Panc1 (cell line): ENCODE measurements around the gene ITGBL1. TPM values are rescaled to one million over a fixed set of nuclear protein-coding genes. Genes with fewer than 3 reads are reported as not detected.

Experiments
- ATAC-seq: fragments of 200-7000 bp; cut with Tn5 transposase; 2 replicates; pipeline ENCODE4 v1.9.1; 2020; ENCODE audit warnings: mild to moderate bottlenecking, moderate library complexity
- BruUV-seq: library from RNA; stranded (reverse); fragments of 400-500 nt; replicated peaks from 2 replicates; lab custom pipeline; 2021; lab: Mats Ljungman, UMichigan
- CTCF ChIA-PET: fragments of 300-600 bp; sonication (Branson Sonifier 250); formaldehyde crosslinking; loops from one replicate; lab custom pipeline; 2022; ENCODE audit warnings: antibody characterized with exemption; lab: Charles Lee
- POLR2A ChIA-PET: fragments of 300-600 bp; sonication (Branson Sonifier 250); formaldehyde crosslinking; loops from one replicate; lab custom pipeline; 2022; ENCODE audit warnings: antibody characterized with exemption; lab: Charles Lee
- DNase-seq: peaks from one replicate; pipeline ENCODE4 v3.0.0-alpha.2; 2010; ENCODE audit warnings: low read depth, low spot score
- H3K27ac ChIP-seq: 2 replicates; pipeline ENCODE4 v1.5.1; 2011; ENCODE audit warnings: mild to moderate bottlenecking, low read length, inconsistent platforms
- H3K27me3 ChIP-seq: fragments of 200-500 bp; sonication (Bioruptor generic); 2 replicates; pipeline ENCODE4 v1.6.0; 2014; ENCODE audit warnings: low read length, inconsistent platforms; ENCODE audit not compliant: control insufficient read depth, insufficient read depth
- H3K36me3 ChIP-seq: fragments of 200-500 bp; sonication (Bioruptor generic); 2 replicates; pipeline ENCODE4 v1.5.1; 2014; ENCODE audit warnings: inconsistent platforms, mild to moderate bottlenecking, low read length, moderate library complexity; ENCODE audit not compliant: control insufficient read depth, insufficient read depth
- H3K4me1 ChIP-seq: 2 replicates; pipeline ENCODE4 v1.5.1; 2011; ENCODE audit warnings: inconsistent platforms, mild to moderate bottlenecking, low read length, moderate library complexity; ENCODE audit not compliant: control insufficient read depth, insufficient read depth
- H3K4me3 ChIP-seq, 2 experiments: 2 replicates each; pipeline ENCODE4 v1.5.1; 2011 to 2012; ENCODE audit warnings: low read depth in 2 of 2, low read length in 2 of 2, mild to moderate bottlenecking in 2 of 2, inconsistent platforms in 1 of 2, moderate library complexity in 1 of 2
- H3K9me3 ChIP-seq: fragments of 200-500 bp; sonication (Bioruptor generic); 2 replicates; pipeline ENCODE4 v1.5.1; 2014; ENCODE audit warnings: low read depth, mild to moderate bottlenecking, inconsistent platforms, low read length, moderate library complexity; ENCODE audit not compliant: control insufficient read depth, insufficient read depth
- POLR2AphosphoS5 ChIP-seq: IDR thresholded peaks from 2 replicates; pipeline ENCODE4 v1.6.1; 2012; ENCODE audit warnings: mild to moderate bottlenecking, low read depth, low read length, moderate library complexity
- SIN3A ChIP-seq: IDR thresholded peaks from 2 replicates; pipeline ENCODE4 v1.6.1; 2012; ENCODE audit warnings: low read depth, mild to moderate bottlenecking, low read length, moderate library complexity, borderline replicate concordance; ENCODE audit not compliant: insufficient read depth
- TCF7L2 ChIP-seq: IDR thresholded peaks from 2 replicates; pipeline ENCODE4 v1.6.1; 2011; ENCODE audit warnings: mild to moderate bottlenecking, low read depth, low read length, inconsistent platforms
- in situ Hi-C: cut with HindIII; loops from 2 replicates; pipeline ENCODE4 v1.10.0; 2016; ENCODE audit warnings: low sequenced_read_pairs, low pct_unique_long_range_greater_than_20kb
- intact Hi-C: fragments of 100-400 bp; cut with micrococcal nuclease; formaldehyde crosslinking; loops from one replicate; pipeline ENCODE4 v1.10.0; 2022; ENCODE audit not compliant: unreplicated experiment
- total RNA-seq: library from RNA; stranded (reverse); gene quantifications from one replicate; pipeline ENCODE4 v1.2.1, GENCODE V29; 2021; ENCODE audit not compliant: unreplicated experiment
- TF ChIP-seq, protein P1 (sequence below): fragments of 450-650 bp; IDR thresholded peaks from 2 replicates; pipeline ENCODE4 v1.5.1; 2017; ENCODE audit warnings: mild to moderate bottlenecking
- TF ChIP-seq, protein P2 (sequence below), 2 experiments: IDR thresholded peaks; 2 replicates each; pipeline ENCODE4 v1.6.1; 2011 to 2012; ENCODE audit warnings: low read depth in 2 of 2, control low read depth in 1 of 2, low read length in 1 of 2, mild to moderate bottlenecking in 1 of 2, moderate library complexity in 1 of 2; ENCODE audit not compliant: insufficient read depth in 1 of 2

Gene ITGBL1
- total RNA-seq, 1 experiment from 2014 or later, result 14.3 TPM

DNA sequence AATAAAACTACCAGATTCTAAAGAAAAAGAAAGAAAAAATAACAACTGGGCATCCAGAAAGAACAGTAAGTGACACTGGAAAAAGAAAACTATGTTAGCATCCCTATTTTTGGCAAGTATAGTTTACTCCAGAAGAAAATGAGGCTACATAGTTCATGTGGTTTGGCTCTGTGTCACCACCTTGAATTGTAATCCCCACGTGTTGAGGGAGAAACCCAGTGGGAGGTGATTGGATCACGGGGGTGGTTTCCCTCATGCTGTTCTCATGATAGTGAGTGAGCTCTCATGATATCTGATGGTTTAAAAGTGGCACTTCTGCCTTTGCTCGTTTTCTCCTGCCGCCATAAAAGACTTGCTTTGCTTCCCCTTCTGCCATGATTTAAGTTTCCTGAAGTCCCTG, 76.9 kb downstream of the ITGBL1 start:
- Histone ChIP-seq H3K9me3 (no peaks in the 10 kb centered on the region), H3K4me3 (peak overlapping the region; percentile 9 to 40), H3K36me3 (no peaks in the 10 kb centered on the region), H3K27me3 (no peaks in the 10 kb centered on the region), H3K27ac (peak overlapping the region; percentile 80), H3K4me1 (peaks cover 3% of the 10 kb centered on the region; the same call in 1 of the 2 replicates)
- DNase-seq, result peak; percentile 59
- BruUV-seq, result no TSS peak
- POLR2A ChIA-PET, result no interaction called here
- TF ChIP-seq POLR2AphosphoS5 (no peak), TCF7L2 (no peak), SIN3A (no peak)
- TF ChIP-seq, protein P1, sequence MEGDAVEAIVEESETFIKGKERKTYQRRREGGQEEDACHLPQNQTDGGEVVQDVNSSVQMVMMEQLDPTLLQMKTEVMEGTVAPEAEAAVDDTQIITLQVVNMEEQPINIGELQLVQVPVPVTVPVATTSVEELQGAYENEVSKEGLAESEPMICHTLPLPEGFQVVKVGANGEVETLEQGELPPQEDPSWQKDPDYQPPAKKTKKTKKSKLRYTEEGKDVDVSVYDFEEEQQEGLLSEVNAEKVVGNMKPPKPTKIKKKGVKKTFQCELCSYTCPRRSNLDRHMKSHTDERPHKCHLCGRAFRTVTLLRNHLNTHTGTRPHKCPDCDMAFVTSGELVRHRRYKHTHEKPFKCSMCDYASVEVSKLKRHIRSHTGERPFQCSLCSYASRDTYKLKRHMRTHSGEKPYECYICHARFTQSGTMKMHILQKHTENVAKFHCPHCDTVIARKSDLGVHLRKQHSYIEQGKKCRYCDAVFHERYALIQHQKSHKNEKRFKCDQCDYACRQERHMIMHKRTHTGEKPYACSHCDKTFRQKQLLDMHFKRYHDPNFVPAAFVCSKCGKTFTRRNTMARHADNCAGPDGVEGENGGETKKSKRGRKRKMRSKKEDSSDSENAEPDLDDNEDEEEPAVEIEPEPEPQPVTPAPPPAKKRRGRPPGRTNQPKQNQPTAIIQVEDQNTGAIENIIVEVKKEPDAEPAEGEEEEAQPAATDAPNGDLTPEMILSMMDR, result no peak
- TF ChIP-seq, protein P2, sequence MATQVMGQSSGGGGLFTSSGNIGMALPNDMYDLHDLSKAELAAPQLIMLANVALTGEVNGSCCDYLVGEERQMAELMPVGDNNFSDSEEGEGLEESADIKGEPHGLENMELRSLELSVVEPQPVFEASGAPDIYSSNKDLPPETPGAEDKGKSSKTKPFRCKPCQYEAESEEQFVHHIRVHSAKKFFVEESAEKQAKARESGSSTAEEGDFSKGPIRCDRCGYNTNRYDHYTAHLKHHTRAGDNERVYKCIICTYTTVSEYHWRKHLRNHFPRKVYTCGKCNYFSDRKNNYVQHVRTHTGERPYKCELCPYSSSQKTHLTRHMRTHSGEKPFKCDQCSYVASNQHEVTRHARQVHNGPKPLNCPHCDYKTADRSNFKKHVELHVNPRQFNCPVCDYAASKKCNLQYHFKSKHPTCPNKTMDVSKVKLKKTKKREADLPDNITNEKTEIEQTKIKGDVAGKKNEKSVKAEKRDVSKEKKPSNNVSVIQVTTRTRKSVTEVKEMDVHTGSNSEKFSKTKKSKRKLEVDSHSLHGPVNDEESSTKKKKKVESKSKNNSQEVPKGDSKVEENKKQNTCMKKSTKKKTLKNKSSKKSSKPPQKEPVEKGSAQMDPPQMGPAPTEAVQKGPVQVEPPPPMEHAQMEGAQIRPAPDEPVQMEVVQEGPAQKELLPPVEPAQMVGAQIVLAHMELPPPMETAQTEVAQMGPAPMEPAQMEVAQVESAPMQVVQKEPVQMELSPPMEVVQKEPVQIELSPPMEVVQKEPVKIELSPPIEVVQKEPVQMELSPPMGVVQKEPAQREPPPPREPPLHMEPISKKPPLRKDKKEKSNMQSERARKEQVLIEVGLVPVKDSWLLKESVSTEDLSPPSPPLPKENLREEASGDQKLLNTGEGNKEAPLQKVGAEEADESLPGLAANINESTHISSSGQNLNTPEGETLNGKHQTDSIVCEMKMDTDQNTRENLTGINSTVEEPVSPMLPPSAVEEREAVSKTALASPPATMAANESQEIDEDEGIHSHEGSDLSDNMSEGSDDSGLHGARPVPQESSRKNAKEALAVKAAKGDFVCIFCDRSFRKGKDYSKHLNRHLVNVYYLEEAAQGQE (IDR thresholded peaks at IDR 0.05; ENCODE audit: insufficient read depth in 1 of 2, low read depth in 2 of 2, low read length in 1 of 2), result no peak
- ATAC-seq, result peak; percentile 95
- in situ Hi-C loops (no loop called here), intact Hi-C loops (no loop called here)
- CTCF ChIA-PET, result no interaction called here

DNA sequence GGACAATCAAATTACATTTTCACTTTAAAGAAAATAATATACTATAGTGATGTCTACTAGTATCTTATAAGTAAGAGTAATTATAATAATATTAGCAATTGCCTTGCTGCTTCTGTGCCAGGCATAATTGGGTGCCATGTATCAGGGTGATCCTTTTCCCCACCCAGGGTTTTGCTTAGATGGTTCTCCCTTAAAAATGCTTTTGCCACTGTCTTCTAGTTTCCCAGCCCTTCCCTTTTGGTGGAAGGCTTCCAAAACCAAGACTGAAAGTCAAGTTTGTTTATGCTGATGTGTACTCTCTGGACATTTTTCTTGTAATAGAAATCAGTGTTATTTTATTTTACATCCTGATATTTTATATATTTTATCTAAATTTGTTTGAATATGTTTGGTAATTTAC, 77.8 kb downstream of the ITGBL1 start:
- no peaks in the 10 kb centered on the region for H3K9me3 ChIP-seq
- H3K27ac ChIP-seq, result peak overlapping the region; percentile 80; the same call in 1 of the 2 replicates
- in situ Hi-C loops (no loop called here), intact Hi-C loops (no loop called here)
- H3K4me1 ChIP-seq, result peaks cover 3% of the 10 kb centered on the region; the same call in 1 of the 2 replicates
- no TSS peak for BruUV-seq
- DNase-seq, result no peak
- H3K27me3 ChIP-seq, result no peaks in the 10 kb centered on the region
- ATAC-seq, result no peak
- ChIA-PET POLR2A (no interaction called here), CTCF (no interaction called here)
- H3K4me3 ChIP-seq, result peak overlapping the region in 1 of 2 experiments; percentile 31; a peak in 2 of 4 replicates
- TF ChIP-seq TCF7L2 (no peak), SIN3A (no peak), POLR2AphosphoS5 (no peak)
- TF ChIP-seq, protein P2 (IDR thresholded peaks at IDR 0.05; ENCODE audit: insufficient read depth in 1 of 2, low read depth in 2 of 2, low read length in 1 of 2), result no peak
- TF ChIP-seq, protein P1, result no peak
- H3K36me3 ChIP-seq, result no peaks in the 10 kb centered on the region
